DMS114 treated with DMSO at 0.1 percent for 48 hours (cell line): ENCODE results near the gene KRTAP23-1.

Experiments
- DNase-seq: peaks from one replicate; lab custom pipeline; 2025; ENCODE audit not compliant: unreplicated experiment; lab: John Stamatoyannopoulos, UW

KRTAP23-1 gene

DNA sequence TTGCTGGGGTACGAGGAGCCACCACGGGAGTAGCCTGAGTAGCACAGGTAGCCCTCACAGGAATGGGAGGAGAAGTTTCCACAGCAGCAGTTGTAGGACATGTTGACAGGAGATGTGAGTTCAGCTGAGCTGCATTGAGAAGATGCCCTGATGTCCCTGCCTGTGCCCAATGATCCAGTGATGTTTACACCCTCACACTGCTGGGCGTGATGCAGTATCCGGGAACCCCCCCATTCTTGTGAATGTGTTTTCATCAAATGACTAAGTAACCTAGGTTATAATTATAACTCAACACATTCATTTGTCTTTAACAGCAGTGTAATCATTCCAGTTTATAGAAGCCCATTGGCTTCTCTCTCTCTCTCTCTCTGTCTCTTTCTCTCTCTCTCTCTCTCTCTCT, at the start of gene KRTAP23-1:
TSS of gene KRTAP23-1 (minus strand) at position 101 of the 400 bp plus-strand sequence. CDS start at position 101, 0 bp downstream.
- no peak for DNase-seq

DNA sequence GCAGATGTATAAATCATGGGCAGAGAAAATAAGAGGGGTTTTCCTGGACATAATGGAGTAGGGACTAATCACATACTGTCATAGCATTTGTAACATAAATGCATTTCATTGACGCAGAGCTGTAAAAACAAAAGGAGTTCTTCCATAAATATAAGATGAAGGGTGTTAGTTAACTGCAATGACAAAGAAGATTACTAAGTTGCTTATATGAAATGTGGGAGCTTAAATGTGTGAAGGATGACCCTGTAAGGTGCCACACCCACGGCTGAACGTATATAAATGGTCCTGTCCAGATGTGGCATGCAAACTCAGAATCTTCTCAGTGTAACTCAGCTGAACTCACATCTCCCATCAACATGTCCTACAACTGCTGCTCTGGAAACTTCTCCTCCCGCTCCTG, 47.3 kb upstream of the KRTAP23-1 start, which contains the start of gene KRTAP13-1:
TSS of gene KRTAP13-1 (plus strand) at position 301 of the 400 bp plus-strand sequence. CDS start at position 357, 56 bp downstream.
- DNase-seq, result no peak

DNA sequence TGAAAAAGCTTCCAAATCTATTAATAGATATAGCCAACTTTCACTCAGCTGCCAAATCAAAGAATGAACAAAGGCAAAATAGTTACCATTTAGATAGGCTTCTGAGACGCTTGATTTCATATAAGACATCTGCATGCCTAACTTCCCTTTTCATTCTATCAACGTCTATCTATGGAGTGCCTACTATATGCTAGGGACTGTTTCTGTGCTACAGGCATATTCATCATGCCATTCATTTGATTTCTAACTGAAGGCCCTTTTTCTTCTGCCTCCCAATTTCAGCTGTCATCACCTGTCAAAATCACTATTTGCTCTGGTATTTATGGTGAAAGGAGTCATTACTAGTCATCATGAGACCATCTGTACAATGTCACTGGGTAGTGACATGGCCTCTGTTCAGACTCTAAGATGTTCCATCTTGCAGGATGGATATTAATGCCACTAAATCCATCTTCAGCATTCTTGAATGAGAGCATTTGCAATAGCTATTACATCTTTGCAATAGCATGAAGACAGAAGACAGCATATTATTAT, 43.2 kb upstream of the KRTAP23-1 start:
- DNase-seq, result no peak

- DNase-seq, result no peak
These were observed 33.8 kb upstream of the KRTAP23-1 start for GRCh38 chr21:30382201-30382600.

GRCh38 chr21:30372139-30372770, 23.8 kb upstream of the KRTAP23-1 start, which contains the start of gene KRTAP13-2:
Gene KRTAP13-2, minus strand, starts transcription at chr21:30372271. Its CDS starts 58 bp downstream, at chr21:30372213.
- DNase-seq, result no peak

- DNase-seq, result no peak
These were observed 7.5 kb upstream of the KRTAP23-1 start for GRCh38 chr21:30355906-30356305.

DNA sequence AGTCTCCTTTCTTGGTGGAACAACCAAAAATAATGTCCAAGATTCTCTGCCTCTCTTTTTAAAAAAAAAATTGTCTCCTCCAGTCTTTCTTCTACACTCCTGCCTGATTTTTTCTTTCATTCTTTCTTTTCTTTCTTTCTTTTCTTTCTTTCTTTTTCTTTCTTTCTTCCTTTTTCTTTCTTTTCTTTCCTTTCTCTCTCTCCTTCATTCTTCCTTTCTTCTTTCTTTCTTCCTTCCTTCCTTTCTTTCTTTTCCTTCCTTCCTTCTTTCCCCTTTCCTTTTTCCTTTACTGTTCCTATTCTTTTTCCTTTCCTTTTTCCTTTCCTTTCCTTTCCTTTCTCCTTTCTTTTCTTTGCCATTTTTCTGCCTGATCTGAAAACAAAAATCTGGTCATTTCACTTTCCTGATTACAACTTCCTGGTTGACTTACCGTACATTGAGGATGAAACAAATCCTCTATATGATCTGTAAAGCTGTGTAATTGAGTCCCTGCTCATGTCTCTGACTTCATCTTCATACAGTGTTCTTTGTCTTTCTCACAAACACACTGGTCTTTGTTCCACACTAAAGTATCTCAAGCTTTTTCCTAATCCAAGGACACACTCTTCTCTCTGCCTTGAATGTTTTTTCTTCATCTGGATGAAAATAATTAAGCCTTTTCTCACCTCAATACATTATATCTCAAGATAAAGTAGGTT, 6.1 kb upstream of the KRTAP23-1 start:
- no peak for DNase-seq

GRCh38 chr21:30351534-30351933, 3.1 kb upstream of the KRTAP23-1 start:
- no peak for DNase-seq

DNA sequence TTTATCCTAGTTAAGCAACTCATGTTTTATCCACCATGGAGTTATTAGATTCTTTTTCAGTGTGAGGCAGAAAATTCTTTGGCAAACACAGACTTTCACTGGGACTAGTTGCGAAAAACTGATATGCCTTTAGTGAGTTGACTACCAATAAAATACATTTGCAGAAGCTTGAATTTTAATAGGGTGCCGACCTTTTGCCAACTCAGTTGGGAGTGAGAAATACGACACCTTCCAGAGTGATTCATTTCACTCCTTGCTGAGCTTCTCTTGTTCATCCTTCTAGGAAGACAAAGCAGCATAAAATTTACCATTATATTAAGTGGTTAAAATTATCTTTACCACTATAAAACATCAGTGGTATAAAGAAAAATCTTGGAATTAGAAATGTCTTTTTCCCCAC, 1.2 kb upstream of the KRTAP23-1 start:
- no peak for DNase-seq

DNA sequence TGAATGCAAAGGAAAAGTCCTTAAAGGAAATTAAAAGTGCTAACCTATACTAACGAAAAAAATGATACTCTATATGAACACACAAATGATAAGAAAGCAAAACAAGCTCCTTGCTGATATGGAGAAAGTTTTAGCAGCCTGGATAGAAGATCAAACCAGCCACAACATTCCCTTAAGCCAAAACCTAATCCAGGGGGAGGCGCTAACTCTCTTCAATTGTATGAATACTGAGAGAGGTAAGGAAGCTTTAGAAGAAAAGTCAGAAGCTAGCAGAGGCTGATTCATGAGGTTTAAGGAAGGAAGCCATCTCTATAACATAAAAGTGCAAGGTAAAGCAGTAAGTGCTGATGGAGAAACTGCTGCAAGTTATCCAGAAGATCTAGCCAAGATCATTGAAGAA, 3.4 kb downstream of the KRTAP23-1 start:
- no peak for DNase-seq

- DNase-seq, result peak; percentile 1
These were observed 7.5 kb downstream of the KRTAP23-1 start for GRCh38 chr21:30340714-30341573.

- DNase-seq, result no peak
These were observed 9.7 kb downstream of the KRTAP23-1 start for GRCh38 chr21:30338717-30339116.

DNA sequence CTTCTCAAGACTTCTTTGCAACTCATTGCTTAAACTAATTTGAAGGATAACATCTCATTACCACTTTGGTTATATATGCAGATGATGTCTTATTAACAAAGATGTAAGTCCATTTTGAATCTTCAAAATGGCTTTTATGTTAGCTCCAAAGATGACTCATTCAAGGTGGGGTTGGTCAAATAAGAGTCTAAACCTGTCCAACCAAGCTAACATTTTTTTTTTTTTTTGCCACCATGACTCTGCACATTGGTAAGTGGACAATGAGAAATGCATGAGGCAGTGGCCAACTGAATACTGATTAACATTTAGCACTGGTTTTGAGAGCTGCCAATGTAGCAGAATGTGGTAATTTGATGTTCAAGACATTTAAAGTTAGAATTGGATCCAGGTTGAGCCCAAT, 10.6 kb downstream of the KRTAP23-1 start:
- no peak for DNase-seq

DNA sequence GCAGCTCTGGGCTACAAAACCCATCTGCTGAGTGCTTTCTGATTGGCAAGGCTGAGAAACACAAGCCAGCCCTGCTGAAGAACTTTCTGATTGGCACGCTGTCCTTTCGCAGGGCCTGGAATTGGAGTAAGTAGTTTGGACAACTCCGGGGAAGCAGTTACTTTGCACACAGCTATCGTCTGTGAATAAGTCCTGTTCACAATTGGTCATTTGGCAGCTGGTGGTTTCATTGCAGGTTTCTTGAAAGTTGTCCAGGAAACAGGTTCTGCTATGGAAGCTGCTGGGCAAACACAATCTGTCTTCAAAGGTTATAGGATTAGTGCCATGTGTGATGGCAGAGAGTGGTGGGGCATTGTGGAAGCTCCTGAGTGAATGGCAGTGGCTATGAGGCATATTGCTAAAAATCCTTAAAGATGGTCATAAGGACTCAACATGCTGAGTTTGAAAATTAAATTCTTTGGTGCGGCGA, 11.1 kb downstream of the KRTAP23-1 start, which contains the start of gene KRTAP27-1:
TSS of gene KRTAP27-1 (minus strand) at position 419 of the 469 bp plus-strand sequence. CDS start at position 393, 26 bp downstream.
- no peak for DNase-seq

GRCh38 chr21:30336596-30336995, 11.8 kb downstream of the KRTAP23-1 start:
- DNase-seq, result no peak

DNA sequence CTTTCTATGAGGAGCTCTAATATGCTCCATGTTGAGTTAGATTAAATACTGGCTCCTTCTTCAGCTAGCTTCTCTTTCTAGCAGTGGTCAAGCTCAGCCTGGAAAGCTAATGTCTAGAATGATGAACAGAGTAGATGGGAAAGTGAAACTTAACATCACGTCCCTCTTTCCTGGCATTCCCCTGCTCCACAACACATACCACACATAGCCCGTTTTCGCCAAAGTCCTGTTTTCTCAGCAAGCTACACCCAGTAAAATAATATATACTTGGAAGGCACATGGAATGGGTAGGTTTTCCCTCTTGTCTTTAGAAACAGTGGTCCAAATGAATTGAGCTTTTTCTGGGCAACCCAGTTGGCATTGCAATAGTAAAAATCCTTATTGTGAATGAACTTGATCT, 14.7 kb downstream of the KRTAP23-1 start:
- no peak for DNase-seq

- DNase-seq, result no peak
These were observed 15.7 kb downstream of the KRTAP23-1 start for GRCh38 chr21:30332681-30333080.

- no peak for DNase-seq
These were observed 19.1 kb downstream of the KRTAP23-1 start for GRCh38 chr21:30329203-30329875.

- no peak for DNase-seq
These were observed 22.0 kb downstream of the KRTAP23-1 start for GRCh38 chr21:30326390-30326789.

DNA sequence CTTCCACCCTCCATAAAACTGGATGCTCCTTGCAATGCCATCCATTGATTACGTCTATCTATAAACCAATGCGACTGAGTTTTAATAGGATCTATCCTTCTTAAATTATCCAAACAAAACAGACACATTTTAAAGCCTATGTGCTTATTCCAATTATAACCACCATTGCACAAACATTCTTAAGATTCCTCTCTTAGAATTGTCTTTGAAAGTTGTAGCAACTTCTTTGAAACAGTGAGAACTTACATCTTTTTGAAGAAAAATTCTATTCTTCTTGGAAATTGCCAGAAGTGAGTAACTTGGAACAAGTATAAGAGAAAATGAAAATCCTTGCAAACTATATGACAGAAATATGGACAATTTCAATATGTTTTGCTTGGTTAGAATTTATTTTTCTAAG, 28.2 kb downstream of the KRTAP23-1 start, which contains the start of gene KRTAP26-1:
TSS of gene KRTAP26-1 (minus strand) at position 101 of the 400 bp plus-strand sequence. CDS start 280 bp downstream, outside the sequence.
- DNase-seq, result no peak
